Measurements from ENCODE around the gene AFF2.

Gene AFF2

DNA sequence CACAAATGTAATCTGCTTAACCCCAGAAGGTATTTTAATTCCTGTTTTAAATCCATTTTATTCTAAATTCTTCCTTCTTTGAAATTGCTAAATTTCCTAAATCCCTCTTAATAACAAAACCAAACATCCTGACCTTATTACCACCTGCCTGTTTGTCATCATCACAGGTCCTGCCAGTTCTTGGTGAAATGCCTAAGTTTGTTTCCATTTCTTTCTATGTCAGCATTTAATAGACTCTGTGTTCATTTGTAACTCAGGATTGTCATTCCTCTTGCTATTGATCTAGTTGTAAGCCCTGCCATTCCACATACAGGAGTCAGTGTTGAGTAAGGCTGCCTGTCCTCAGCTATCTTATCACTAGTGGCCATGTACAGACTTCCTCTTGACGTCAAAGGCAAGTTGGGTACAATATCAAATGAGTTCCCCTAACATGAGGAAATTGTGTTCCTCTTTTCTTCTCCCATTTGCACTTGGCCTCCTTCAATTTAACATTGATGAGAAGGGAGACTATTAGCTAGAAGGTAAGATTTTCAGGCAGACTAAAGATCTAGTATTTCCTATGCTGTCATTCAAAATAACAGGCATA lies 440.1 kb downstream of the AFF2 start:
- no peak for DNase-seq

DNA sequence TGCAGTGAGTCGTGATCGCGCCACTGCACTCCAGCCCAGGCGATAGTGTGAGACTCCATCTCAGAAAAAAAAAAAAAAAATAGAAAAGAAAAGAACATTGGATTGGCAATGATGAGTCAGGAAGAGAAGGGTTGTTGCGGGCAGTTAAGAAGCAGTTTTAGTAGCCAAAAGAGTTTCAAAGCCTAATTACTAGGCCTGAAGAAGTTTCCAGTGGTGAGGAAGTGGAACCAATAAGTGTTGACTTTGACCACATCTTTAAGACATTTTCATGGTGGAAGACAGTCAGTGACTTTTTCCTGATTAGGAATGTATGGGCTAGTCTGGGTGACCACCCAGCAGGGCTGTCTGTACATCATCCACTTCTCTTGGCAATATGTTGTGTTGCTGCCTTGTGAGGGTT lies 442.3 kb downstream of the AFF2 start:
- no peak for DNase-seq

DNA sequence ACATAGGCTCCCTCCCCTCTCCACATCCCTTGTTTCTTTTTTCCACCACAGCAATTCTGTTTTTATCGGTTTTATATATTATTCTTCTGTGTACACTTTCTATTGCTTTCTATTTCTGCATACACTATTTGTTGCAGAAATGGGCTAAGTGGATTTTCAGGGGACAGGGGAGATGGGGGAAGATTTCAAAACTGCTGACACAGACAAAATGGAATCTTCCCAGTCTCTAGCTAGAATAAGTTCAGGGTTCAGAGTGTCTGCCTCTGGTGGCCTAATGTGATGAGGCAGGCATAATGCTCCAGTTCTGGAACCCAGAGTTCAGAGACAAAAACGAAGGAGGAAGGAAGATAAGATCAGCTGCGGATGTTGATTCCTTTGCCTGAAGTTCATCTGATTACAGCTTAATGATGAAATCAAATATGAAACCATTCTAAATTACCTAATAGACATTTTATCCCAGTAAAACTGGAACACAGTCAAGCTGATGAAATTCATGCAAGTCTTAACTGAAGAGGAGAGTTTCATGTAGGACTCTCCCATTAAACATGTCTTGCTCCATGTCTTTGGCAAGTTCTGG lies 447.1 kb downstream of the AFF2 start:
- DNase-seq = no peak

DNA sequence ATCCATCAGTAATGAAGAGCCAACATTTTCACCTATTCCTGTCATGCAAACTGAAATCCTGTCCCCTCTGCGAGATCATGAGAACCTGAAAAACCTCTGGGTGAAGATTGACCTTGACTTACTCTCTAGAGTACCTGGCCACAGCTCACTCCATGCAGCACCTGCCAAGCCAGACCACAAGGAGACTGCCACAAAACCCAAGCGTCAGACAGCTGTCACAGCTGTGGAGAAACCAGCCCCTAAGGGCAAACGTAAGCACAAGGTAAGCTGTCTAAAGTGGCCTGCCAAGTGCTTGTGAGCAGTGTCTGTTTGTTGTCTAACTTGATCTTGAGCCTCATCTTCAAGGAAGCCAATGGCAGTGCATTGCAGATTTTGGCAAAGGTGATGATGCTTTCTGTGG lies 455.9 kb downstream of the AFF2 start:
- no peak for DNase-seq

DNA sequence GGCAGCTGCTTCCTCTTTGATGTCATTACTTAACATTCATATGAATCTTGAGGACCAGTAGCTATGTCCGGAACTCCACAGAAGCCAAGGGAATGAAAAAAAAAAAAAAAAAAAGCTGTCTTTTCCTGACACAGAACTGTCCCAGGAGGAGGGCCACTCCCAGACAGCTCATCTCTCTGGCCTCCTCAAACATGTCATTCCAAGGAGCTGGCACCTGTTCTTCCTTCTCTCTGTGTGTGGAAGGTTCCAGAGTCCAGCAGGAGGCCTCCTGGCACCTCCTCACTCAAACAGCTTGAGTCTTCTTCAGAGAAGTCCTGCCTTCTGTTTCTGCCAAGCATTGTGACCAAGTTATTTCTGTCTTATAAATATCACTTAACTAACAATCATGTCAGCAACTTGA lies 458.5 kb downstream of the AFF2 start:
- no peak for DNase-seq

DNA sequence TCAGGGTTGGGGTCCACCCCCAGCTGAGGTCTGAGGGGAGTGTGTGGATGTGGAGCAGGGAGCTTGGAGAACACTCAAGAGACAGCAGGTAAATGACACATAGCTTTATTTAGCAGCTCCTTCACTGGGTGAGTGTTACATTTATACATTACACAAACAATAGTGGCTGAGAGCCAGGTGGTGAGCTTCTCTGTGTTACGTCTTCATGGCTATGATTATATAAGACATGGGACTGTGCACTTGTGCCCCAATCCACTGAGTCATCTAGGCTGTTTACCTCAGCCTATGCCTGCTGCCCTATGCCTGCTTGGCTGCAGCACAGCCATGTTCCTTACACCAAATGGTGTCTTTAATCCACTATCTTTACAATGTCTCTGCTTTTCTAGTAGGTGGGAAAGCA lies 459.6 kb downstream of the AFF2 start:
- DNase-seq = no peak

DNA sequence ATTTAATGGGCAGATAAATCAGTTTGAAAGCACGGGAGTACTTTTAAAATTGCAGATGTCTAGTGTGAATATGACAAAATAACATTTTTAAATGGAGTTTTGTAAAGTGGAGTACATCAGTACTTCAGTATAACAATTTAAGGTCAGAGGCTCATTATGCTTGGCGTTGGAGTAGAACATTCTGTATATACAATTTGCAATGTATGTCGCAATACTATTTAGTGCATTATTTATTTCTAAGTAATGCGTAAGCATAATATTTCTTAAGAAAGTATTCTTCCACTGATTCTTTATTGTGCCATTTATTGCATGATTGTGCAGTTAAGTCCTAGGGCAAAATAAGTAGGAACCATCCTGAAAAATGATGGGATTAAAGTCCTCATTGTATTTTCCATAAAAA lies 461.6 kb downstream of the AFF2 start:
- DNase-seq = no peak

DNA sequence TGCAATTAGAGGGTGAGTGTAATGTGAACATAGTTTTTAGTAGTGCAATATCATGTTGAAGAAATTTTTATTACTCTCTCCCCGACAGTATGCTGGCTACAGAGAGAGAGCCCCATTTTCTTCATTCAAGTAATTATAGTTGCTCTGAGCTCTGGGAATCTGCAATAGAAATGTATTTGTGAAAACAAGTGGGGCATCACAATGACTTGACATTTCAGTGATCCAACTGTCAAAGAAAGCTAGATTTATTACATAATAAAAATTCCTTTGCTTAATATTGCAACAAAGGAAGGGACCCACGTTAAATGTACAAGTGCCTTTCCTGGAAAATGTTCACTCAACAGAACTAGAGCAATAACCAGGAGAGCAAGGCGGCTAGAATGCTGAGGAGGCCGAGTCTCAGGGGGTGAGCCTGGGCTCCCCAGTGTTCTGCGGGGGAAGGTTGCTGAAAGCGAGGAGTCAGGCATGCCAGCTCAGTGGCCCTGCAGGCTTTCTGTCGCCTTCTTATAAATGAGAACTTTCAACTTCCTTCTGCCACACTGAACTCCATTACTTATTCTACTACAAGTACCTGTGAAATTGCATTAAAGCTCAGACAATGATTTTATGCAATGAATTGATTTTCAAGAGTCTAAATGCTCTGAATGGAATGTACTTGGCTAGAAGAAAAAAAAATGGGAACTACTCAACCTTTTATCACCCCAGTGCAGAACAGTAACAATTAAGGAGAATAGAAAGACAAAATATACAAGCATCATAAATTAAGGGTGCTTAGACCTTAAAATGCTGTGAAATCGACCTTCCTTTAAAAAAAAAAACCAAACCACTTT lies 476.4 kb downstream of the AFF2 start:
- no peak for DNase-seq

DNA sequence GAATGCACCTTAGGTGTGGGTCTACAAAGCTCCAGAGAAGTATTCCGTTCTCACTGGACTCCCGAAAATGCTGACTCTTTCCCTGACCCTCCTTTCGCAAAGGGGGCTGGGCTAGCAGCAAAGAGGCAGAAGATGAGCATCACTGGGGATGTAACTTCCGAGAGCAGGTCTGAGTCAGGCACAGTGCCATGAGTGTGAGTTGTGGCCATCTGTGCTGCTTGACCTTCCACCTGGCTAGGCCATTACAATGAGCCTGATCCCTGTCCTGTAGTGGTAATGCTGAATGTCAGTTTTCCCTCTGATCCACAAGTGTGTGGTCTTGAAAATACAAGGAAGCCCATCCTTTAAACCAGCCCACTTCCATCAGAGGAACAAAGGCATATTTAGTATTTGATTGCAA lies 479.4 kb downstream of the AFF2 start:
- no peak for DNase-seq

DNA sequence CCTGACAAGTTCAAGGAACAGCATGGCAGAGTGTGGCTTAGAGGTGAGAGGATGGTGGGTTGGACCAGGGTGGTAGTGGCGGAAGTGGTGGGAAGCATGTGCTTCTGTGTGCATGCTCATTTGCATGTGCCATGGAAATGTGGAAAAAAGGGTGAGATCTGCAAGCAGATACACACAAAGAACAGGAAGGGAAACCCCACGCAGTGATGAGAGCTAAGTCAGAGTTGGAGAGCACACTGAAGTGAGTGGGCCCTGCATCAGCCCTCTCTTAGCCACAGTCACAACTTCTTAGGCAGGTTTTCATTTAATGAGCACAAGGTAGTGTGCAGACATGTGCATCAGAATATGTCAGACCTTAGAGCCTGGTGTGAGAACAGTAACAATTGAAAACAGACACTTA lies 483.8 kb downstream of the AFF2 start:
- no peak for DNase-seq

DNA sequence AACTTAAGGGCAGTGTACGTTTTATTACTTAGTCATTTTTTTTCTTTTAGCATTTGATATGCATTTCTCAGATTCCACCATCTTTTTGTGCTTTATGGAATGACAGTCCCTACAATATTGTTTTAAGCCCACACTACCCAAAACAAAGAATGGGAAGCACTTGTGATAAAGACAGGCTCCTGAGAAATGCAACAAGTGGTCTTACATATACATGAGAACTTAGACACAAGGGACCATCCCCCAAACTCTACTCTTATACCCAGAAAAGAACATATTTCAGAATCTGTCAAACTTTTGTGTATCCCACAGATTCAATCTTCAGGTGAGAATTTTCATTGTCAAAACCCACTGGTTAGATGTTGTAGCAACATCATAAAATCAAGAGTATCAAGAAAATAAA lies 491.1 kb downstream of the AFF2 start:
- DNase-seq = no peak

DNA sequence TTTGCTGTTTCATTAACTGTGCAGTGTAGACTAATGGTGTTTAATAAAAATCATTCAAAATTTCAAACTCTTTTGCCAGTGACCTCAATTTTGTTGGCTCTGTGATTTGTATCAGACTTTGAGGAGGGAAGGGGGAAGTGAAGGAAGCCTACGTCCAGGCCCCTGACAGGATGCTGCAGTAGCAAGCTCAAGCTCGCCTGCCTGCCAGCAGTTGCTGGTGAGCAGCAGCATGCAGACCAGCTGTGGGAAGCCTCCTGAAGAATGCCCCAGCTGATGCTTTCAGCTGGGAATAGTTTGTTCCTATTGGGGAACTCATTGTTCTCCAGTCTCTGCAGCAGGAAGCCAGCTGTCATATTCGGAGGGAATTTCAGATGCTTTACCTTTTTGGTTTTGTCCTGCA lies 495.2 kb downstream of the AFF2 start:
- no peak for DNase-seq

DNA sequence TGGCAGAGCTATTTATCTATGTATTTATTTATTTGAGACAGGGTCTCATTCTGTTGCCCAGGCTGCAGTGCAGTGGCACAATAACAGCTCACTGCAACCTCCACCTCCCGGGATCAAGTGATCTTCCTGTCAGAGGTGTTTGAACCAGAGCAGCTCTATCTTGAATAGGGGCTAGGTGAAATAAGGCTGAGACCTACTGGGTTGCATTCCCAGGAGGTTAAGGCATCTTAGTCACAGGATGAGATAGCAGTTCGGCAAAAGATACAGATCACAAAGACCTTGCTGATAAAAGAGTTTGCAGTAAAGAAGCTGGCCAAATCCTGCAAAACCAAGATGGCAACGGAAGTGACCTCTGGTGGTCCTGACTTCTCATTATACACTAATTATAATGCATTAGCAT lies 501.9 kb downstream of the AFF2 start:
- no peak for DNase-seq

DNA sequence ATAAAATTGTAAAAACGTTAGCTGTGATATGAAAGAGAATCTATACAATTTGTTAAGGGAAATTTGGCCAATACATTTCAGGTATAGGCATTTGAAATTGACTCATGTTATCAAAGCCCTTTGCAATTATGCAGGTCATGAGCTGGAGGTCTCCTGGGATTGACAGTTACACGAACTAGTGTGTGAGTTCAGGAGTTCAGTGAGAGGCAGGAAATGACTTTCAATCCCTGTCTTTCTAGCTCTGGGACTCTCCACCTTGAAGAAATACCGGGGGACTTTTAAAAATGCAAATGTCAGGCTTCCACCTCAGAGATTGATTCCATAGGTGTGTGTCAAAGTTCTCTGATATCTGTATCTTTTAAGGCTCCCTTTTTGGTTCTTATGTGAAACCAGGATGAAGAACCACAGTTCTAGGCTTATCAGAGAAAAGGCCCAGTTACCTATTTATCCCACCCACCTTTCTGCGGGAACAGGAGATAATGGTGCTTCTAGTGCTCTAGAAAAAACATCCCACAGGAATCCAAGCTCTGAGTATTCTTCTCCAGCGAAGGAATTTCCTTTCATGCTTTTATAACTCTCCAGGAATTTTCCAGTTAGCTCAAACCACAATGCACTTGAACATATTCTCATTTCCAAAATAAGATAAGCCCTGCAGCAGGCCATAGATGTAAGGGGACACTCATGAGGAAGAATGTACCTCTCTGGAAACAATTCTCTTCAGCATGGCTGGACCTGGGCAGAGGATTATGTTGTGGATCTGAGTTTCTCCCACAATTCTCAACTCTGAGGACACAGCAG lies 503.6 kb downstream of the AFF2 start:
- no peak for DNase-seq

DNA sequence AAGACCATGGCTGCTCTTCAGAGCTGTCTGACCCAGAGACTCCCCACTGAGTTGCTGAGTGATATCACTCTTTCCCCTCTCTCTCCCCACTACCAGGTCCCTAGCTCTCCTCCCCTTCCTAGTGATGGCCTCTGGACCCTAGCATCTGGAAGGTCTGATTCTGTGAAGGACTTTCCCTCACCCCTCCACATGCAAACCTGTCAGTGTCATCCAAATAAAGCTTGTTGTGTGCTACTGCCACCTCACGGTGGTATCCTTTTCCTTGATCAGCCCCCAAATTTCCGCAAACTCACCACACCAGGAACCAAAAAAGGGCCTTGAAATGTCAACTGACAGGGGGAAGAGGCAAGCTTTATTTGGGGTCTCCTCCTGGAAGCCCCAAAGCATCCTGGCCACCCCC lies 504.5 kb downstream of the AFF2 start:
- DNase-seq = no peak

DNA sequence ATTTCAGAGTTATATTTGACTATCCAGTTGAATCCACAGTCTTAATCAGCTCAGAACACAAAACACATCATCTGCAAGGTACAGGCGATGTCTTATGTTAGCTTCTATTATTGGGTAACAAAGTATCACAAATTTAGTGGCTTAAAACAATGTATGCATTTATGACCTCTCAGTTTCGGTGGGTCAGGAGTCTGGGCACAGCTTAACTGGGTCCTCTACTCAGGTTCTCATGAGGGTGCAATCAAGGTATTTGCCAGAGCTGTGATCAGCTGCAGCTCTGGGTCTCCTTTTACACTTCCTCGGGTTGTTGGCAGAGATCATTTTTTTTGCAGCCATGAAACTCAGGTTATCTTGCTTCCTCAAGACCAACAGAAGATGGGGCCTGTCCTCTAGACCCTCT lies 505.8 kb downstream of the AFF2 start:
- DNase-seq = no peak

DNA sequence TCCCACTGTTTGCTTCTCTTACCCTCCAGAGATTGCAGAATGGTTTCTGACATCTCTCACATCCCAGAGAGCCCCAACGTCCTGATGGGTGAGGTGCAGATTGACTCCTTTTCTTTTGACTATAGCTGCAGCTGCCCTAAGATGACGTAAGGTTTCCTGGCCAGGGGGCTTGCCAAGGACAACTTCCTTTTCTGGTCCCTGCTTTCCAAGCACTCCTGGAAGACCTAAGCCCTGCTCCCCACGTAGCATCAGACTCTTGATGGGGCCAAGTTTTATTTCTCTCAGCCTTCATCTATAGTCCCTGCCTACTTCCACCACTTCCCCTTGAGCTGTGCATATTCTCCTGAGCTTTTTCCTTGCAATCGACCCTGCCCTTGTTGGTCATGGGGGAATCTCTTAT lies 507.0 kb downstream of the AFF2 start:
- no peak for DNase-seq

DNA sequence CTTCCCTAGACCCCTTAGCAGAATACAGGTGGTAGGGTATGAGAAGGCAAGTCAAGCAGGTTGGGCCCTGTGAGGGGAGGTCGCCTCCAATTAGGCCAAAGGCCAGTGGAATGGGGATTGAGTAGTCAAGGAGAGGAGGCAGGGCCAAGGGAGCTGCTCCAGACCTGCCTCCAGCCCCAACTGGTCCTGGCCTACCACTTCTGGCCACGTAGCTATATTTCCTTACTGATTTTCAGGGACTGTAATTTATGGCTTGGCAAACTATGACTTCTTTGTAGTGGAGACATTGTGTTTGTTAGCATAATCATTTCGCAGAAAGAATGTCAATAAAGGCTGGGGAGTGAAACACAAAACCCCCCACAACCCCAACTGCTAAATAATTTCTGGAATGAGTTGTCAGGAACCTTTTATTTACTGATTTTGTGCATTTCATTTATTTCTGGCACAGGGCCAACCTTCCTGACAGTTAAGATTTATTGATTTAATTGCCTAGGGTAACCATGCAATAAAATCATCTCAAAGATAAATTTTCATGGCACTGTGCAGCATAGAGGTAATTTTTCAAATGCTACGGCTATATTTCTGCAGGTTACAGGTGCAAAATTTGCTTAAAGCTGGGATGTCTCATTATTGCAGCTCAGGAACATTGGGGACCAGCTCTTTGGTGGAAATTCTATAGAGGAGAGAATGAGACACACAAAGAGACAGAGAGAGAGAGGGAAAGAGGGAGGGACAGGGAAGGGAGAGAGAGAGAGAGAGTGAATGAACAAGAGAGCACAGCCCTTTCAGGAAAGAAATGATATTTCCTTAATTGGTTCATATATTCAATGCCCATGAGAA lies 509.8 kb downstream of the AFF2 start:
- DNase-seq = peak; percentile 45

DNA sequence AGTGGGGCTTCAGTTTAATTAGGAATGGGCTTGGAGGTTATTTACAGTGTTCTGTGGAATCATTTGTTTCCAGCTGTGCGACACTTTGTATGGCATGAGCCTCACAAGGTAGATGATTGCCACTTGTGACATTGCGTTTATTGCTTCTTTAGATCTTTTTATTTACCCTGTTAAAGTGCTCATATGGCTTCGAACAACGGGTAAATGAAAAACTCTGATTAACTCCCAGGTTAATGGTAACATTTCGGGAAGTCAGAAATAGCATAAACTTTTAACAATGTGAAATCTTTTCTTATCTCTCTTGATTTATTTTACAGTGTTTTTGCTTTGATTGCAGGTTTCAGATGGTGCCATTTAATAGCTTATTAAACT lies 510.4 kb downstream of the AFF2 start:
- DNase-seq = no peak

DNA sequence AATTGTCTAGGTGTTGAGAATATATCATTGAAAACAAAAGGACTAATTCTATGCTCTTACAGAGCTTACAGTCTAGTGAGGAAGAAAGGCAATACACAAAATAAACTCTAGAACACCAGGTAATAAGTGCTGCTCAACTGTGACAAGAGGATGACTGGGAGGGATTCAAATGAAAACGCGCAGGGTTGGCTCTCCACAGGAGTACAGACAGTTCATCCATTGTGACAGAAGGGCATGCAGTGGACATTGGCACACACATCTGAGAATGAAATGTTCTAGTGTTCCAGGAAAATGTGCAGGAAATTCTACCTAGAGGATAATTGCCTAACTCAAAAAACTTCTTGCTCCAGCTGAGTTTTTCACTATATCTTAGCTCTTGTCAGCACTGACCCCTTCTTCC lies 512.7 kb downstream of the AFF2 start:
- DNase-seq = no peak

DNA sequence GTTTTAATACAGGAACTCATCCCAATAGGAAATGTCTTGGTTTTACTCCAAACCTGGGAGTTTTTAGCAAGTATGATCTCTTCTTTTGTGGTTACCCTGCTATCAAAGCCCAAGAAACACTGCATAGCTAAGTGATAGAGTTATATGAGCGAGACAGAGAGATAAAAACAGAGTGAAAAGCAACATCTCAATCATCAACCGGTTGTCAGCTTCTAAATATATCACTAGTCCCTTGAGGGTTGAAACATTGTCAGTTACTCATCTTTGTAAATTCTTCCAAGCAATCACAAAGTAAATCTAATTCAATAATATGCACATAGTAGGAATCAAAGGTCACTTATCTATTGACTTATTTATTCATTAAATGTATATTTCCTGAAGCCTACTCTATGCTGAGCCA lies 520.7 kb downstream of the AFF2 start:
- DNase-seq = no peak

DNA sequence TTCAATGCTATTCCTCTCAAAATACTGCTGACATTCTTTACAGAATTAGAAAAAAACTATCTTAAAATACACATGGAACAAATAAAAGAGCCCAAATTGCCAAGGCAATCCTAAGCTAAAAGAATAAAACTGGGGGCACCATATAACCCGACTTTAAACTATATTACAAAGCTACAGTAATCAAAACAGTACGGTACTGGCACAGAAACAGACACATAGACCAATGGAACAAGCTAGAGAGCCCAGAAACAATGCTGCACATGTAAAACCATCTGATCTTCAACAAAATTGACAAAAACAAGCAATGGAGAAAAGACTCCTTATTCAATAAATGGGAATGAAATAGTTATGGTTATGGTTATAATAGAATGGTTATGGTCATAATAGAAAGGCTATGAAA lies 522.1 kb downstream of the AFF2 start:
- DNase-seq = no peak

DNA sequence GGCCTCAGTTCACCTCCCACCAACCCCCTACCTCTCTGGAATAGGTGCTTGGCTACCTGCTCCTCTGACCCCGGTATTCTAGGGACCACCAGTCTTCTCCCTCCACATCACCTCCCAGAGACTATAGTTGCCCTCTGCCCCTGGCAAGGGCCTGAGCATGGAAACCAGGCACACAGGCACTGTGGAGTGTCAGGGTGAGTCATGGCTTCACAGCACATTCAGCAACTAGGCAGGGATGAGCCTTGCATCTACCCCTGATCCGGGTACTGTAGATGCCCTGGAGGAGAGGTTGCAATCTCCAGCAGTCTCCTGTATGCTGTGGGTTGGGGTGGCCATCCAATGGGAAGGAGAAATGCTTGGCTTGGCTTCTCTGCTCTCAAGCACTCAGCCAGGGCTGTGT lies 532.0 kb downstream of the AFF2 start:
- no peak for DNase-seq
